B cell (primary cell): ENCODE measurements around the gene MEAK7. TPM values are rescaled to one million over a fixed set of nuclear protein-coding genes. Genes with fewer than 3 reads are reported as not detected.

Source experiments
- ATAC-seq: fragments of 200-7000 bp; cut with Tn5 transposase; one replicate; pipeline ENCODE4 v1.10.0; 2021; ENCODE audit warnings: low read depth, mild to moderate bottlenecking, moderate number of reproducible peaks, moderate library complexity
- CTCF ChIA-PET: fragments of 350-600 bp; sonication (Branson Sonifier 250); formaldehyde crosslinking; loops from one replicate; lab custom pipeline; 2021; ENCODE audit warnings: antibody characterized with exemption, inconsistent platforms; lab: Charles Lee
- POLR2A ChIA-PET: fragments of 350-600 bp; sonication (Branson Sonifier 250); formaldehyde crosslinking; loops from one replicate; lab custom pipeline; 2021; ENCODE audit warnings: antibody characterized with exemption; lab: Charles Lee
- DNase-seq: peaks from one replicate; pipeline ENCODE4 v3.0.0; 2013
- H2AFZ ChIP-seq: 2 replicates; pipeline ENCODE4 v1.6.1; 2012; ENCODE audit warnings: mild to moderate bottlenecking, low read depth, low read length; ENCODE audit not compliant: insufficient read depth, poor library complexity, severe bottlenecking
- H3K27ac ChIP-seq, 2 donors: 1 replicate in 1 of 2; 2 replicates in 1 of 2; pipeline ENCODE4 v1.5.1; 2012 to 2013; ENCODE audit warnings: low read length in 2 of 2, mild to moderate bottlenecking in 2 of 2, moderate library complexity in 1 of 2
- H3K27me3 ChIP-seq, 4 experiments: fragments of 200-600 bp in 1 of 4; sonication (generic) in 1 of 4; replicated peaks in 1 of 4; 1 replicate in 2 of 4; 2 replicates in 2 of 4; pipeline versions ENCODE4 v1.6.1 to v1.7.0; 2013 to 2016; ENCODE audit warnings: low read length in 3 of 4, mild to moderate bottlenecking in 2 of 4, mixed read lengths in 1 of 4, moderate library complexity in 1 of 4; ENCODE audit not compliant: insufficient read depth in 4 of 4, control insufficient read depth in 3 of 4; ENCODE audit errors: control extremely low read depth in 1 of 4
- H3K36me3 ChIP-seq, 2 experiments: replicated peaks in 1 of 2; 1 replicate in 1 of 2; 2 replicates in 1 of 2; pipeline versions ENCODE4 v1.6.1 to v1.7.1; 2013; ENCODE audit warnings: low read length in 1 of 2; ENCODE audit not compliant: insufficient read depth in 2 of 2, control insufficient read depth in 1 of 2; ENCODE audit errors: control extremely low read depth in 1 of 2, extremely low read depth in 1 of 2
- H3K4me1 ChIP-seq, 2 donors: fragments of 200-600 bp in 1 of 2; sonication (generic) in 1 of 2; 1 replicate in 1 of 2; 2 replicates in 1 of 2; pipeline versions ENCODE4 v1.5.1 to v1.6.1; 2013 to 2017; ENCODE audit warnings: low read length in 2 of 2; ENCODE audit not compliant: control insufficient read depth in 2 of 2, insufficient read depth in 2 of 2
- H3K4me2 ChIP-seq: replicated peaks from 2 replicates; pipeline ENCODE3; 2012; ENCODE audit warnings: mild to moderate bottlenecking, low read depth, low read length; ENCODE audit not compliant: poor library complexity, severe bottlenecking
- H3K4me3 ChIP-seq, 5 experiments: fragments of 200-600 bp in 1 of 5; sonication (generic) in 1 of 5; 1 replicate in 3 of 5; 2 replicates in 2 of 5; pipeline versions ENCODE4 v1.5.1 to v1.7.0; 2011 to 2016; ENCODE audit warnings: low read length in 4 of 5, mild to moderate bottlenecking in 4 of 5, low read depth in 2 of 5, control low read depth in 1 of 5, moderate library complexity in 1 of 5; ENCODE audit not compliant: insufficient read depth in 1 of 5; ENCODE audit errors: control extremely low read depth in 1 of 5, extremely low read depth in 1 of 5
- H3K79me2 ChIP-seq: fragments of 200-600 bp; sonication (generic); one replicate; pipeline ENCODE4 v1.6.0; 2016; ENCODE audit warnings: low read length; ENCODE audit not compliant: control insufficient read depth, insufficient read depth
- H3K9ac ChIP-seq: fragments of 200-600 bp; sonication (generic); 2 replicates; pipeline ENCODE4 v1.6.1; 2017; ENCODE audit warnings: mild to moderate bottlenecking, low read length, moderate library complexity
- H3K9me3 ChIP-seq, 3 donors: one replicate each; pipeline versions ENCODE4 v1.6.1 to v1.7.1; 2013; ENCODE audit warnings: low read length in 2 of 3; ENCODE audit not compliant: control insufficient read depth in 2 of 3, insufficient read depth in 1 of 3; ENCODE audit errors: control extremely low read depth in 1 of 3
- H4K20me1 ChIP-seq: 2 replicates; pipeline ENCODE4 v1.6.0; 2012; ENCODE audit warnings: mild to moderate bottlenecking, low read length; ENCODE audit not compliant: insufficient read depth, control insufficient read depth, poor library complexity, severe bottlenecking
- H3K27ac Mint-ChIP-seq: one replicate; pipeline ENCODE4 v1.8.0; 2021; ENCODE audit warnings: mixed read lengths
- H3K27me3 Mint-ChIP-seq: one replicate; pipeline ENCODE4 v1.8.0; 2021; ENCODE audit warnings: mixed read lengths
- H3K4me1 Mint-ChIP-seq: one replicate; pipeline ENCODE4 v1.8.0; 2021; ENCODE audit warnings: mixed read lengths
- H3K4me3 Mint-ChIP-seq: one replicate; pipeline ENCODE4 v1.8.0; 2021; ENCODE audit warnings: mixed read lengths
- H3K9me3 Mint-ChIP-seq: one replicate; pipeline ENCODE4 v1.8.0; 2022; ENCODE audit warnings: mixed read lengths; ENCODE audit not compliant: insufficient read depth
- EZH2 ChIP-seq: IDR thresholded peaks from 2 replicates; pipeline ENCODE4 v1.6.1; 2012; ENCODE audit warnings: borderline replicate concordance, low read depth, mild to moderate bottlenecking, moderate library complexity, low read length; ENCODE audit not compliant: insufficient read depth, poor library complexity, severe bottlenecking
- WGBS: methylation state at CpG from one replicate; pipeline ENCODE4 v1.1.5; 2013; ENCODE audit warnings: missing lambda C conversion rate; ENCODE audit not compliant: insufficient coverage; 5-methylcytosine and 5-hydroxymethylcytosine counted together
- intact Hi-C: fragments of 100-400 bp; cut with micrococcal nuclease; formaldehyde crosslinking; loops from one replicate; pipeline ENCODE4 v1.10.0; 2022
- polyA plus RNA-seq: library from polyadenylated mRNA; depleted of rRNA; stranded (reverse); fragments of >200 nt; gene quantifications from 2 replicates; pipeline ENCODE4 v1.2.3, GENCODE V29; 2012
- total RNA-seq, 2 donors: library from RNA; stranded (reverse); fragments of 120-200 nt in 1 of 2; gene quantifications; 1 replicate in 1 of 2; 2 replicates in 1 of 2; pipeline versions ENCODE4 v1.2.3 to v1.2.4, GENCODE V29; 2013 to 2022
- TF ChIP-seq, protein P1 (sequence below): fragments of 200-600 bp; IDR thresholded peaks from one replicate; pipeline ENCODE4 v1.8.0; 2022; ENCODE audit warnings: antibody characterized with exemption, mild to moderate bottlenecking

MEAK7 gene
- total and polyA plus RNA-seq, 2 donors (not counting 1 experiment from before 2014, with no cell fraction given): 3.9 to 19.3 TPM

DNA sequence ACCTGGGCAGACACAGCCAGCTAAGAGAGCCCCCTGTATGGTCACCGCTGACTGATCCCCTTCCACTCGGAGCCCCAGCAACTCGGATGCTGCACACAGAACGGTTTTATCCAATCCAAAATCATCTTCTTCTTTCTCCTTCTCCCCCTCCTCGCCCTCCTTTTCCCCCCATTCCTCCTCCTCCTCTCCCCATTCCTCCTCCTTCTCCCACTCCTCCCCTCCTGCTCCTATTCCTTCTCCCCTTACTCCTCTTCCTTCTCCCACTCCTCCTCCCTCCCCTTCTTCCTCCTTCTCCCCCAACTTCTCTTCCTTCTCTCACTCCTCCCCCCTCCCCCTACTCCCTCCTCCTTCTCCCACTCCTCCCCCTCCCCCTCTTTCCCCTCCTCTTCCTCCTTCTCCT, 30.4 kb upstream of the MEAK7 start:
- Mint-ChIP-seq H3K9me3 (no peaks in the 10 kb centered on the region), H3K27me3 (peaks cover 8% of the 10 kb centered on the region), H3K4me1 (peaks cover 14% of the 10 kb centered on the region), H3K4me3 (no peak overlapping the region), H3K27ac (no peak overlapping the region)
- no peak overlapping the region for H2AFZ ChIP-seq
- no peaks in the 10 kb centered on the region for H3K36me3 ChIP-seq
- H3K4me1 ChIP-seq: peaks cover 3 to 9% of the 10 kb centered on the region in 2 donors
- H3K4me3 ChIP-seq: no peak overlapping the region
- ChIA-PET POLR2A (no interaction called here), CTCF (no interaction called here)
- H4K20me1 ChIP-seq: no peaks in the 10 kb centered on the region
- no peaks in the 10 kb centered on the region for H3K79me2 ChIP-seq
- H3K27me3 ChIP-seq: peaks cover 0 to 3% (median under 1%) of the 10 kb centered on the region in 4 experiments
- no peak overlapping the region for H3K9ac ChIP-seq
- H3K4me2 ChIP-seq: no peak overlapping the region
- no peak overlapping the region for H3K27ac ChIP-seq
- ATAC-seq (no peak), DNase-seq (no peak)
- WGBS: 87% methylated on average over 5 of the region's 5 CpGs
- TF ChIP-seq, protein P1, sequence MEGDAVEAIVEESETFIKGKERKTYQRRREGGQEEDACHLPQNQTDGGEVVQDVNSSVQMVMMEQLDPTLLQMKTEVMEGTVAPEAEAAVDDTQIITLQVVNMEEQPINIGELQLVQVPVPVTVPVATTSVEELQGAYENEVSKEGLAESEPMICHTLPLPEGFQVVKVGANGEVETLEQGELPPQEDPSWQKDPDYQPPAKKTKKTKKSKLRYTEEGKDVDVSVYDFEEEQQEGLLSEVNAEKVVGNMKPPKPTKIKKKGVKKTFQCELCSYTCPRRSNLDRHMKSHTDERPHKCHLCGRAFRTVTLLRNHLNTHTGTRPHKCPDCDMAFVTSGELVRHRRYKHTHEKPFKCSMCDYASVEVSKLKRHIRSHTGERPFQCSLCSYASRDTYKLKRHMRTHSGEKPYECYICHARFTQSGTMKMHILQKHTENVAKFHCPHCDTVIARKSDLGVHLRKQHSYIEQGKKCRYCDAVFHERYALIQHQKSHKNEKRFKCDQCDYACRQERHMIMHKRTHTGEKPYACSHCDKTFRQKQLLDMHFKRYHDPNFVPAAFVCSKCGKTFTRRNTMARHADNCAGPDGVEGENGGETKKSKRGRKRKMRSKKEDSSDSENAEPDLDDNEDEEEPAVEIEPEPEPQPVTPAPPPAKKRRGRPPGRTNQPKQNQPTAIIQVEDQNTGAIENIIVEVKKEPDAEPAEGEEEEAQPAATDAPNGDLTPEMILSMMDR: no peak
- TF ChIP-seq EZH2: no peak
- H3K9me3 ChIP-seq: no peaks in the 10 kb centered on the region
- intact Hi-C loops: no loop called here

DNA sequence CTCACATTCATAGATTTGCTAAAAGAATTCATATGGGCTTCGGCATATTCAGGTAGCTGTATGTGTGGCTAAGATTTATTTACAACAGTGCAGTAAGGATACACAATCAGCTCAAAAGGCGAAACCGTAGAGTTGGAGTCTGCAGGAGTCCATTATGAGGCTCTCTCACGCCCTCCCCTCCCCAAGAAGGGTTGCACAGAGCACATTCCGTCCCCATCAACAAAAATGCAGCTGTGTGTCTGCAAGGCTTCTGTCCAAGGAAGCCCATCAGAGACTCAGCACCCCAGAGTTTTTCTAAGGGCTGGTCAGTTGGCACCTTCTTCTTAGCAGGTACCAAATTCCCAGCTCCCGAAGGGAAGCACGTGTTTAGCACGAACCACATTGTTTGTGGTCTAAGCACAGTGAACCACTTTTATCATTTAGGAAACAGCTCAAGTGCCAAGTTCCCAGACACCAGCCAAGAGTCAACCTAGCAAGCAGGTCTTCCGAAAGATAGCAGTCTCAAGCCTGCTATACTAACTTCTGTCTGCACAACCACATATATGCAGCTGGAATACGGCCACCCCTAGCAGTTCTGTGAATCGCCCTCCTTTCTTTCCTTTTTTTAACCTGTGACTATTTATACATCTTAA, 28.5 kb upstream of the MEAK7 start:
- peaks cover 0 to 7% (median 5%) of the 10 kb centered on the region in 3 donors for H3K9me3 ChIP-seq
- peaks cover 3 to 9% of the 10 kb centered on the region in 2 donors for H3K4me1 ChIP-seq
- no peak overlapping the region for H2AFZ ChIP-seq
- no peak overlapping the region for H3K27ac Mint-ChIP-seq
- ATAC-seq: no peak
- H3K4me2 ChIP-seq: no peak overlapping the region
- H3K27ac ChIP-seq: no peak overlapping the region
- peaks cover 8% of the 10 kb centered on the region for H3K27me3 Mint-ChIP-seq
- no peak overlapping the region for H3K9ac ChIP-seq
- peaks cover 14% of the 10 kb centered on the region for H3K4me1 Mint-ChIP-seq
- TF ChIP-seq EZH2: no peak
- TF ChIP-seq, protein P1: no peak
- ChIA-PET CTCF (interaction anchor here (1.2 to 1.6 kb wide), 2 partner anchors 12 to 22 kb away, joined by 3 to 5 read pairs; no protein-coding TSS in a partner anchor), POLR2A (interaction anchor here (0.6 kb wide), 1 partner anchor 29 kb away, joined by 3 read pairs; no protein-coding TSS in a partner anchor)
- no peaks in the 10 kb centered on the region for H4K20me1 ChIP-seq
- intact Hi-C loops: no loop called here
- WGBS: 71% methylated on average over 8 of the region's 11 CpGs
- no peak for DNase-seq
- no peak overlapping the region for H3K4me3 Mint-ChIP-seq
- H3K4me3 ChIP-seq: no peak overlapping the region
- no peaks in the 10 kb centered on the region for H3K79me2 ChIP-seq
- peaks cover 0 to 3% (median under 1%) of the 10 kb centered on the region in 4 experiments for H3K27me3 ChIP-seq
- H3K36me3 ChIP-seq: no peaks in the 10 kb centered on the region
- H3K9me3 Mint-ChIP-seq: peaks cover 5% of the 10 kb centered on the region
